Neuron (in vitro differentiated cells): ENCODE results near the gene AANAT.

Experiments
- H2AFZ ChIP-seq: one replicate; pipeline ENCODE4 v1.6.1; 2013; ENCODE audit warnings: low read depth, mild to moderate bottlenecking, inconsistent platforms, low read length, moderate library complexity
- H3K27me3 ChIP-seq: one replicate; pipeline ENCODE4 v1.6.1; 2013; ENCODE audit warnings: low read length; ENCODE audit not compliant: insufficient read depth
- H3K36me3 ChIP-seq: one replicate; pipeline ENCODE4 v1.6.1; 2013; ENCODE audit warnings: low read length; ENCODE audit not compliant: insufficient read depth
- H3K4me1 ChIP-seq: one replicate; pipeline ENCODE4 v1.6.1; 2013; ENCODE audit warnings: low read length; ENCODE audit not compliant: insufficient read depth
- H3K4me3 ChIP-seq: 2 replicates; pipeline ENCODE4 v1.5.1; 2013; ENCODE audit warnings: mild to moderate bottlenecking, low read length, moderate library complexity
- H3K9me3 ChIP-seq: one replicate; pipeline ENCODE4 v1.6.1; 2013; ENCODE audit warnings: low read length

The AANAT gene

GRCh38 chr17:76476736-76477135, 9.3 kb downstream of the AANAT start:
- no peaks in the 10 kb centered on the region for H3K36me3 ChIP-seq
- H3K4me3 ChIP-seq, result no peak overlapping the region
- peaks cover 11% of the 10 kb centered on the region for H3K27me3 ChIP-seq
- peaks cover 12% of the 10 kb centered on the region for H3K4me1 ChIP-seq
- no peak overlapping the region for H2AFZ ChIP-seq
- H3K9me3 ChIP-seq, result no peaks in the 10 kb centered on the region

DNA sequence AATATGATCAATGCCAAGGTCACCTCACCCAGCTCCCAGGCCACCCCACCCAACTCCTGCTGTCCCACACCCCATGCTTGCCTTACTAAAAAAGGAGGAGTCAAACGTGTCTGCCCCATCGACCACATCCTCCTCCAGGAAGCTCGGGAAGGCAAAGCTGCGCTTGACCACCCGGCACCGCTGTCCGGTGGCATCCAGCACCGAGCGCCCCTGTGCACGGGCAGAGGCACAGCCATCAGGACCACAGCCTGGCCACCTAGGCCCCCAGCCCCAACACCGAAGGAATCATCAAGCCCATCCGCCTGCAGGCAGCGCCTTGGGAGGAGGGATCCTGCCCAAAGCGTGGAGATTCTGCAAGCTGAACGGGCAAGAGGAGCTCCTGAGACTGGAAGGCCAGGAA, 10.2 kb downstream of the AANAT start:
- H3K4me3 ChIP-seq, result no peak overlapping the region
- H3K9me3 ChIP-seq, result no peaks in the 10 kb centered on the region
- H3K4me1 ChIP-seq, result peaks cover 12% of the 10 kb centered on the region
- no peaks in the 10 kb centered on the region for H3K36me3 ChIP-seq
- peaks cover 11% of the 10 kb centered on the region for H3K27me3 ChIP-seq
- H2AFZ ChIP-seq, result no peak overlapping the region

GRCh38 chr17:76478097-76478496, 10.7 kb downstream of the AANAT start:
- Histone ChIP-seq H3K4me1 (peaks cover 12% of the 10 kb centered on the region), H3K36me3 (no peaks in the 10 kb centered on the region), H2AFZ (no peak overlapping the region), H3K9me3 (no peaks in the 10 kb centered on the region), H3K4me3 (no peak overlapping the region), H3K27me3 (peaks cover 8% of the 10 kb centered on the region)

- Histone ChIP-seq H3K9me3 (no peaks in the 10 kb centered on the region), H3K4me1 (peaks cover 12% of the 10 kb centered on the region), H3K4me3 (no peak overlapping the region), H3K27me3 (peaks cover 3% of the 10 kb centered on the region), H3K36me3 (no peaks in the 10 kb centered on the region), H2AFZ (no peak overlapping the region)
Measured at GRCh38 chr17:76478730-76479514, 11.5 kb downstream of the AANAT start.

DNA sequence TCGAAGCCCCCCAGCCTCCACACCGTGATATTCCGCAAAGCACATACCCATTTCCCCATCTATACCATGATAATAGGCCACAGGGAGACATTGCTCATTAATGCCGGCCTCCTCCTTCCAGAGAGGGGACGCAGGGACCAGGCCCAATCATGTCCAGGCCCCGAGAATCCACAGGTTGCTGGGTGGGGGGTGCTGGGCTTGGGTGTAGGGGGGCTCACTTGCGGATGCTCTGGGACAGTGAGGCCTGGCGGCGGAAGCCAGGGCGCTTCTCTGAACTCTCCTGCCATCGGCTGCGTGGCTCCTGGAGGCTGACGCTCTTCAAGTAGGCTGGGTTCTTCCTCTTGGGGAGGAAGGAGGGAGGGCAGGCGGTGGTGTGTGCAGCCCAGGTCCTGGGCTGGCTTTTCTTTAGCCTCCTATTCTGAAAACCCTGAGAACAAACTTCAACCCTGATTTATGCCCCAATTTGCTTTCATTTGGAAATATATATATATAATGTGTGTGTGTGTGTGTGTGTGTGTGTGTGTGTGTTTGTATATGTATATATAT, 12.2 kb downstream of the AANAT start:
- no peak overlapping the region for H3K4me3 ChIP-seq
- no peaks in the 10 kb centered on the region for H3K36me3 ChIP-seq
- H3K27me3 ChIP-seq, result no peaks in the 10 kb centered on the region
- peaks cover 12% of the 10 kb centered on the region for H3K4me1 ChIP-seq
- no peaks in the 10 kb centered on the region for H3K9me3 ChIP-seq
- H2AFZ ChIP-seq, result no peak overlapping the region

DNA sequence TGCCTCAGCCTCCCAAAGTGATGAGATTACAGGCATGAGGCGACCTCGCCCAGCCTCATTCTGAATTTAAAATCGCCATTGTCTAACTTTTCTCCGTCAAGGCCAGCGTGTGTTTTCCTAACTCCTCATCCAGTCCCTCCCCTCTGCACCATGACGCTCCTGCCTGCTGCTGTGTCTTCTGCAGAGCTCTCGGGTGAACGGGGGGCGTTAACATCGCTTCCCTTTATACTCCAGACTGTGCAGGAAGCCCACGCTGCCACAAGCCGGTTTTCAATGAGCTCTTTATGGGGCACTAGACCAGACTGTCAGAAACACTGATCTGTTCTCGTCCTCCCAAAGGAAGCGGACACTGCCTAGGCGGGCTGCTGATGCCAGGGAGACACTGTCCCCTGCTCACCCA, 13.2 kb downstream of the AANAT start:
- H3K9me3 ChIP-seq, result no peaks in the 10 kb centered on the region
- H3K4me3 ChIP-seq, result peak overlapping the region; percentile 12
- no peaks in the 10 kb centered on the region for H3K36me3 ChIP-seq
- H2AFZ ChIP-seq, result peak overlapping the region; percentile 72
- H3K27me3 ChIP-seq, result no peaks in the 10 kb centered on the region
- H3K4me1 ChIP-seq, result peaks cover 12% of the 10 kb centered on the region

DNA sequence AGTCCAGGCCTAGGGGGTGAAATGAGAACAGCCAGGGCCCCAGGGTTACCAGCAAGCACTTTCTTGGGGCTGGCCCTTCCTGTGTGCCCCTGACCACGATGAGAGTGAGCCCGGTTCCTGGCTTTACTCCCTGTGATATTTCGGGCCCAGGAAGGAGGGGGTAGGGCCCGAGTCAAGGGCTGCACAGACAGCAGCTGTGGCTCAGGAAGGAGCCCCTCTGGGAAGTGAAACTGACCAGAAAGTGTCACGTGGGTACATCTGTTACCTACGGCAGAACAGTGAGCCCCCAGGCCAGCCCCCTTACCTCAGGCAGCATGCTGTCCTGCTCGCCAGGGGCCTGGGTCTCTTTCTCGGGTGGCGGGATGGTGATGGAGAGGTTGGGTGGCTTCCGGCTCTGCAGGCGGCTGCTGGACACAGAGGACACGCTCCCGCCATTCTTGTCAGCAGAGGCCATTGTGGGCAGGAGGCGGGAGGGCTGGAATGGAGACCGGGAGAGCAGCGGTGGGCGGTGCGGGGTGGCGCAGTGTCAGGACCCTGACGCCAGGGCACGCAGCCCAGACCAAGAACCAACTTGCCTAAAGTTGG, 13.8 kb downstream of the AANAT start:
- Histone ChIP-seq H3K4me3 (peak overlapping the region; percentile 5), H3K4me1 (peaks cover 12% of the 10 kb centered on the region), H3K9me3 (no peaks in the 10 kb centered on the region), H2AFZ (peak overlapping the region; percentile 72), H3K36me3 (no peaks in the 10 kb centered on the region), H3K27me3 (no peaks in the 10 kb centered on the region)

DNA sequence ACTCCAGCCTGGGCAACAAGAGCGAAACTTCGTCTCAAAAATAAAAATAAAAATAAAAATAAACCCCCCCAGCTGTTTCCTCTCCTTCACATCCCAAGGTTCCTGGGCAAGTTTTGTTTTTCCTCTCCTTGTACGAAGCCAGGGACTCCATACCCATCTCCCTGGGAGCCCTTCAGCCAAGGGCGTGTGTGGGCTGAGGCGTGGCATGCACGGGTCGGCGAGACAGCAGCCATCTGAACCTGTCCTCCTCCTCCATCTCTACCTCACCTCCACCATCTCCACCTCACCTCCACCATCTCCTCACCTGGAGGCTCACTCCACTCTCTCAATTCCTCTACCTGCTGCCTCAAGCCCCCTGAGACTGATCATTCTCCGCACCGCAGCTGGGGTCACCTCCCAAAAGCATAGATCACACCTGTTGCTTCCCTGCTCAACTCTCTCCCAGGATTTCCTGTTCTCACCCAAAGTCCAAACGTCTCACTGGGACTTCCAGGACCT, 16.9 kb downstream of the AANAT start:
- H3K27me3 ChIP-seq, result no peaks in the 10 kb centered on the region
- no peaks in the 10 kb centered on the region for H3K36me3 ChIP-seq
- no peak overlapping the region for H3K4me3 ChIP-seq
- peaks cover 12% of the 10 kb centered on the region for H3K4me1 ChIP-seq
- no peak overlapping the region for H2AFZ ChIP-seq
- H3K9me3 ChIP-seq, result no peaks in the 10 kb centered on the region

- Histone ChIP-seq H3K9me3 (no peaks in the 10 kb centered on the region), H2AFZ (no peak overlapping the region), H3K36me3 (no peaks in the 10 kb centered on the region), H3K27me3 (no peaks in the 10 kb centered on the region), H3K4me1 (peaks cover 9% of the 10 kb centered on the region), H3K4me3 (no peak overlapping the region)
Measured at GRCh38 chr17:76485569-76485968, 18.2 kb downstream of the AANAT start.

- Histone ChIP-seq H3K9me3 (no peaks in the 10 kb centered on the region), H3K4me3 (no peak overlapping the region), H3K27me3 (peaks cover 11% of the 10 kb centered on the region), H3K4me1 (peaks cover under 1% of the 10 kb centered on the region), H3K36me3 (no peaks in the 10 kb centered on the region), H2AFZ (no peak overlapping the region)
Measured at GRCh38 chr17:76487451-76488192, 20.2 kb downstream of the AANAT start.

DNA sequence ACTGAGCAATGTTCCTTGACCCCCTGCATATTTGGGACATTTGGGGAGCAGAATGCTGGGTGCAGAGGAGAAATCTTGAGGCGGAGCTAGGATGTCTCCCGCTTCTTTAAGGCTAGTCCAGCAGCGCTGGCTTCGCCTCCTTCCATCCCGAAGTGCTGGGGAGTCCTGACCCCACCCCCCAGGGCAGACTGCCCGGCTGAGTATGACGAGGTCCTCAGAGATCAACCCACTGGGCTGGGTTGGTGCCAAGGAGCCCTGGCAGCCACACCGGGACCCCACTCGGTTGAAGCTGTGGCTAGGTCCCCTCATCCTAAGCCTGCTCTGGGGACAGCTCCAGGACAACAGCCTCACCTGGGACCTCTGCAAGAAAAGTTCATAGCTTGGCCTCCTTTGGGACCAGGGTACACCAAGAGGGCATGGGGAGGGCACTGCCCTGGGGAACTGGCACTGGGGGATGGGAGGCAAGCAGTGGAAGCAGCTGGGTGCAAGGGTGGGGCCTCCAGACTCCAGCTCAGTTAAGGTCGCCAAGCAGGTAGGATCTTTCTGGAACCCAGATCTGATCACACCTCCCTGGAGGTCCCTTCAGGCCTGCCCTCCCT, 22.8 kb downstream of the AANAT start:
- H2AFZ ChIP-seq, result no peak overlapping the region
- H3K27me3 ChIP-seq, result peaks cover 34% of the 10 kb centered on the region
- peaks cover 9% of the 10 kb centered on the region for H3K4me1 ChIP-seq
- no peaks in the 10 kb centered on the region for H3K9me3 ChIP-seq
- no peak overlapping the region for H3K4me3 ChIP-seq
- no peaks in the 10 kb centered on the region for H3K36me3 ChIP-seq

DNA sequence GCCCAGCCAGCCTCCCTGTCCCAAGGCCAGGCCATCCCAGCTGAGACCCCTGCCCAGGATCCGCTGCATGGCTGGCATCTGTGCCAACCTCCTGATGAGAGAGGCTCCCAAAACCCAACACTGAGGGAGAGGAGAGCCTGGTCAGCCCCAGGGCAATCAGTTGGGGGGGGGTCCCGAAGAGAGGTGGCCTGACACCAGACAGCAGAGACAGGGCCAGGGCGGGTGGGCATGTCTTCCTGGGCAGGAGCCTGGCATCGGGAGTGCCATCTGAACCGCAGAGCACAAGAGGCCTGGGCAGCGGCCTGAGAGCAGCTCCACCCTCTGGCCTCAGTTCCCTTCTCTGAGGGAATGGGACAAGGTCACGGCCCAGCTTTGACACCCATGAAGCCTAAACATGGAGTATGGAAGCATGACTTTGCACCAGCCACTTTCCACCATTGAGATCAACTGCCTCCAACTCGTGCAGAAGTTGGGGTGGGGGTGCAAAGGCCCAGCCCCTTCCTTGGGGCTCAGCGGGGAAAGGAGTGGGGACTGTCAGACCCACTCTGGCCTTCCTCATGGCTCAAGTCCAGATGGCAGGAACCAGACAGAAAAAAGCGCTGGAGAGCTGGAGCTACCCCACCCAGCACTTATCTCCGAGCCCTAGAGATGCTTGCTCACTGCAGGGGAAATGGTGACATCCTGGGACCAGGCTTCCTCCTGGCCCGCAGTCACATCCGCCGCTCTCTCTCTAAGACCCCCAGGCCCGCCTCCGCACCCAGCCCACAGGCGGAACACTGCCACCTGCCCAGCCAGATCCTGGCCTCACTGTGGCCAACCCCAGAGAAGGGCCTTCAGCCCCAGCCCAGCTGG, 24.1 kb downstream of the AANAT start:
- Histone ChIP-seq H3K9me3 (no peaks in the 10 kb centered on the region), H2AFZ (no peak overlapping the region), H3K36me3 (no peaks in the 10 kb centered on the region), H3K4me1 (peaks cover 9% of the 10 kb centered on the region), H3K27me3 (peaks cover 46% of the 10 kb centered on the region), H3K4me3 (no peak overlapping the region)
